Calu3 (cell line): Measurements from ENCODE around the gene SYNE2. TPM values are rescaled to one million over a fixed set of nuclear protein-coding genes. Genes with fewer than 3 reads are reported as not detected.

Source experiments
- BruUV-seq: library from RNA; stranded (reverse); fragments of 400-500 nt; replicated peaks from 2 replicates; lab custom pipeline; 2021; lab: Mats Ljungman, UMichigan
- CTCF ChIA-PET: fragments of 300-600 bp; sonication (Branson Sonifier 250); formaldehyde crosslinking; loops from one replicate; lab custom pipeline; 2022; ENCODE audit warnings: antibody characterized with exemption; lab: Charles Lee
- DNase-seq: peaks from one replicate; pipeline ENCODE4 v3.0.0; 2022
- H3K27ac Mint-ChIP-seq: one replicate; pipeline ENCODE4 v1.8.0; 2022; ENCODE audit warnings: mixed read lengths; ENCODE audit not compliant: unreplicated experiment
- H3K27me3 Mint-ChIP-seq: one replicate; pipeline ENCODE4 v1.8.0; 2022; ENCODE audit warnings: mixed read lengths; ENCODE audit not compliant: unreplicated experiment
- H3K36me3 Mint-ChIP-seq: one replicate; pipeline ENCODE4 v1.8.0; 2022; ENCODE audit warnings: mild to moderate bottlenecking, moderate library complexity, mixed read lengths; ENCODE audit not compliant: insufficient read depth, unreplicated experiment
- H3K4me1 Mint-ChIP-seq: one replicate; pipeline ENCODE4 v1.8.0; 2022; ENCODE audit warnings: mild to moderate bottlenecking, low read depth, mixed read lengths; ENCODE audit not compliant: unreplicated experiment
- H3K4me3 Mint-ChIP-seq: one replicate; pipeline ENCODE4 v1.8.0; 2022; ENCODE audit warnings: mild to moderate bottlenecking, low read depth, moderate library complexity, mixed read lengths; ENCODE audit not compliant: unreplicated experiment
- H3K9me3 Mint-ChIP-seq: one replicate; pipeline ENCODE4 v1.8.0; 2022; ENCODE audit warnings: low read depth, mixed read lengths; ENCODE audit not compliant: unreplicated experiment
- CTCF ChIP-seq: fragments of 200-600 bp; IDR thresholded peaks from one replicate; pipeline ENCODE4 v1.8.0; 2022; ENCODE audit warnings: antibody characterized with exemption; ENCODE audit not compliant: unreplicated experiment
- intact Hi-C: fragments of 100-400 bp; cut with micrococcal nuclease; formaldehyde crosslinking; loops from one replicate; pipeline ENCODE4 v1.10.0; 2022; ENCODE audit not compliant: unreplicated experiment
- total RNA-seq: library from RNA; stranded (reverse); gene quantifications from 2 replicates; pipeline ENCODE4 v1.2.3, GENCODE V29; 2022

The SYNE2 gene
- total RNA-seq, 1 experiment from 2014 or later = 171 TPM

GRCh38 chr14:64198486-64198885, 345.7 kb downstream of the SYNE2 start:
- no peaks in the 10 kb centered on the region for H3K36me3 Mint-ChIP-seq
- TF ChIP-seq CTCF = no peak
- CTCF ChIA-PET = no interaction called here
- H3K4me3 Mint-ChIP-seq = no peak overlapping the region
- DNase-seq = no peak
- H3K4me1 Mint-ChIP-seq = peaks cover 13% of the 10 kb centered on the region
- BruUV-seq = no TSS peak
- no peaks in the 10 kb centered on the region for H3K9me3 Mint-ChIP-seq
- intact Hi-C loops = no loop called here
- no peaks in the 10 kb centered on the region for H3K27me3 Mint-ChIP-seq
- no peak overlapping the region for H3K27ac Mint-ChIP-seq

DNA sequence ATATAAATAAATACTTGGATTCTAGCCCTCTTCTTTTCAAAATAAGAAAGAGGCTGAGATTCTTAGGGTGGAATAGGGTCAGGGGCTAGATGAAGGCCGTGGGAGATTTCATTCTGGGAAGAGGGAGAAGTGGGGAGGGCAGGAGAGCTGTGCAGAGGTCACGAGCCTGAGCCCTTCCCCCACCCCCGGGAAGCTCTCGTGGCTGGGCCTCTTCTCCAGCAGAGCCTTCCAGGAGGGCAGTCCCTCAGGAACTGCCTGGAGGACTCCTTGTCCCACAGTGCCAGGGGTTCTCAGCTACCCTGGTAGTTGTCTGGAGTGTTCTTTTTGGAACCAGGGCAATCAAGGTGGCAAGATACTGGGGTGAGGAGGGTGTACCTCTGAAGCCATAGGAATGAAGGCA, 347.4 kb downstream of the SYNE2 start:
- no peak for DNase-seq
- BruUV-seq = no TSS peak
- Mint-ChIP-seq H3K27me3 (no peaks in the 10 kb centered on the region), H3K9me3 (no peaks in the 10 kb centered on the region), H3K27ac (no peak overlapping the region), H3K4me1 (peaks cover 13% of the 10 kb centered on the region), H3K4me3 (no peak overlapping the region), H3K36me3 (no peaks in the 10 kb centered on the region)
- TF ChIP-seq CTCF = no peak
- intact Hi-C loops = no loop called here
- CTCF ChIA-PET = interaction anchor here (0.6 kb wide), 1 partner anchor 346 kb away, joined by 4 read pairs; no protein-coding TSS in a partner anchor

GRCh38 chr14:64201296-64201695, 348.5 kb downstream of the SYNE2 start:
- Mint-ChIP-seq H3K36me3 (no peaks in the 10 kb centered on the region), H3K4me1 (peaks cover 13% of the 10 kb centered on the region), H3K9me3 (no peaks in the 10 kb centered on the region), H3K4me3 (no peak overlapping the region), H3K27me3 (no peaks in the 10 kb centered on the region), H3K27ac (no peak overlapping the region)
- CTCF ChIA-PET = no interaction called here
- peak; percentile 18 for DNase-seq
- no peak for TF ChIP-seq CTCF
- intact Hi-C loops = no loop called here
- no TSS peak for BruUV-seq

- CTCF ChIA-PET = no interaction called here
Observed at GRCh38 chr14:64201921-64202545, 349.2 kb downstream of the SYNE2 start.

More at GRCh38 chr14:64201921-64202545, 349.2 kb downstream of the SYNE2 start:
- H3K27me3 Mint-ChIP-seq = no peaks in the 10 kb centered on the region
- no peak for TF ChIP-seq CTCF
- DNase-seq = no peak
- no peak overlapping the region for H3K4me3 Mint-ChIP-seq
- BruUV-seq = no TSS peak
- no peaks in the 10 kb centered on the region for H3K9me3 Mint-ChIP-seq
- H3K27ac Mint-ChIP-seq = no peak overlapping the region
- intact Hi-C loops = no loop called here
- H3K36me3 Mint-ChIP-seq = no peaks in the 10 kb centered on the region
- H3K4me1 Mint-ChIP-seq = peaks cover 13% of the 10 kb centered on the region
